Gastroesophageal sphincter (tissue), 3 donors: ENCODE results near the gene ANK2.

Experiments used
- CTCF ChIP-seq, 4 experiments: fragments of 200-600 bp in 2 of 4; fragments of 450-650 bp in 2 of 4; sonication (generic) in 1 of 4; IDR thresholded peaks; one replicate each; pipeline ENCODE4 v1.5.1; 2017 to 2019; ENCODE audit warnings: antibody characterized with exemption in 4 of 4, mild to moderate bottlenecking in 2 of 4, moderate library complexity in 2 of 4
- POLR2A ChIP-seq, 2 donors: fragments of 450-650 bp; IDR thresholded peaks; one replicate each; pipeline ENCODE4 v1.6.1; 2017; ENCODE audit warnings: antibody characterized with exemption in 2 of 2, mild to moderate bottlenecking in 2 of 2, moderate library complexity in 1 of 2
- POLR2AphosphoS5 ChIP-seq: sonication (generic); formaldehyde crosslinking; IDR thresholded peaks from one replicate; pipeline ENCODE4 v1.6.1; 2017; ENCODE audit warnings: antibody characterized with exemption

- no peak for TF ChIP-seq CTCF (IDR thresholded peaks at IDR 0.05)
- no peak for TF ChIP-seq POLR2A (IDR thresholded peaks at IDR 0.05)
- no peak for TF ChIP-seq POLR2AphosphoS5
Observed at GRCh38 chr4:113394108-113394729, 344.8 kb downstream of the ANK2 start.
